PFSK-1 (cell line): Measurements from ENCODE around the gene CCDC192.

Experiments used
- FOXP2 ChIP-seq: optimal IDR thresholded peaks from 2 replicates; pipeline ENCODE3; 2011; ENCODE audit warnings: borderline replicate concordance, control low read depth, inconsistent platforms; ENCODE audit not compliant: insufficient read depth; ENCODE audit errors: extremely low read length, extremely low read depth
- POLR2AphosphoS5 ChIP-seq: IDR thresholded peaks from 2 replicates; pipeline ENCODE4 v1.6.1; 2012; ENCODE audit warnings: low read depth, mild to moderate bottlenecking, control low read depth, low read length, moderate library complexity
- SIN3A ChIP-seq: IDR thresholded peaks from 2 replicates; pipeline ENCODE4 v1.6.1; 2012; ENCODE audit warnings: mild to moderate bottlenecking, low read length, moderate library complexity, borderline replicate concordance; ENCODE audit not compliant: insufficient read depth
- TAF1 ChIP-seq: IDR thresholded peaks from 2 replicates; pipeline ENCODE4 v1.6.1; 2012; ENCODE audit warnings: low read length, control low read depth, borderline replicate concordance; ENCODE audit not compliant: insufficient read depth
- TF ChIP-seq, protein P1 (sequence below), 2 experiments: IDR thresholded peaks; 2 replicates each; pipeline versions ENCODE4 v1.6.1 to v1.8.0; 2011 to 2012; ENCODE audit warnings: low read depth in 2 of 2, low read length in 2 of 2, control low read depth in 1 of 2, inconsistent platforms in 1 of 2, mild to moderate bottlenecking in 1 of 2, moderate library complexity in 1 of 2; ENCODE audit not compliant: insufficient read depth in 1 of 2

Gene CCDC192

DNA sequence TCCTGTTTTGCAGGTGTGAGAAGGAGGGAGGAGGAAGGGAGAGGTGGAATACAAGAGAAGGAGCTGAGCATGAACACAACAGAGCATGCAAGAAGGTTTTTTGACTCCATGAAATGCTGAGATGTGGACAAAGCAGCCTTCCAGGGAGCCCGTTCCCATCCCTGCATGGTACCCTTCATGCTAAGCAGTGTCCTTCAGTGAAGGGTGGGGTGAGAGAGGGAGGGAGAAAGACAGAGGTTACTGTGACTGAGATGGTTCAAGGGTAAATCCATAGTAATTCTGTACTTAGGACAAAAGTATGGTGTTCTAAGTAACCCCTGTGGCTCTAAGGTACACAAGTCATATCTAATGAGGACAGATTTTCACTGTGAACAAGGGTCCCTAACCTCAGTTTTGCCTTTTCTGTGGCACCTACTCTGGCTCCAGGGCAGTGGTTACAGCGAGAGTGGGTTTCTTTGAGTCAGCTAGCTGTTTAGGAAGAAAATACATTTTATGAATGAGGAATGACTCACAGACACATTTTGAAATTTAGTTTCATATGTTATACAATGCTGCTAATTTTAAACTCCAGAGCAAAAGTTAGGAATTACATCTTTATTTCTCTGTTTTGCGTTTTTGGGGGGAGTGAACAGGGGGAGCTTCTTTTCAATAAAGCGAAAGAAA, 195.5 kb downstream of the CCDC192 start:
- no peak for TF ChIP-seq FOXP2
- no peak for TF ChIP-seq TAF1

DNA sequence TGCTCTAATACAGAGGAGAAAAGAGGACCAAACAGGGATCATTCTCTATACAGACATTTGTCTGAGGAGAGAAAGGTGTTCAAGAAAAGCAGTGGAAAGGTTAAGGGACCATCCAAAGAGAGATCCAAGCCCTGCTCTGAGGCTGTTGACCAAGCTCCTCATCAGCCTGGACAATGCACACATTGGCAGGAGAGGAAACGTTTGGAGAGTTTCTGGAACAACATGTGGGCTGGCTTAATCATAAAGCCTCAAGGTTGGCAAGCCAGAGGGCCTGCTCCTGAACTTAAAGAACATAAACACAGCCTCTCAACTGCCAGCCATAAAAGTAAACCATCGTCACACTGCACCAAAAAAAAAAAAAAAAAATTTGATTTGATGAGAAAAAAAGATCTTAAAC, 196.0 kb downstream of the CCDC192 start:
- TF ChIP-seq SIN3A (no peak), POLR2AphosphoS5 (no peak), TAF1 (no peak), FOXP2 (no peak)
- TF ChIP-seq, protein P1, sequence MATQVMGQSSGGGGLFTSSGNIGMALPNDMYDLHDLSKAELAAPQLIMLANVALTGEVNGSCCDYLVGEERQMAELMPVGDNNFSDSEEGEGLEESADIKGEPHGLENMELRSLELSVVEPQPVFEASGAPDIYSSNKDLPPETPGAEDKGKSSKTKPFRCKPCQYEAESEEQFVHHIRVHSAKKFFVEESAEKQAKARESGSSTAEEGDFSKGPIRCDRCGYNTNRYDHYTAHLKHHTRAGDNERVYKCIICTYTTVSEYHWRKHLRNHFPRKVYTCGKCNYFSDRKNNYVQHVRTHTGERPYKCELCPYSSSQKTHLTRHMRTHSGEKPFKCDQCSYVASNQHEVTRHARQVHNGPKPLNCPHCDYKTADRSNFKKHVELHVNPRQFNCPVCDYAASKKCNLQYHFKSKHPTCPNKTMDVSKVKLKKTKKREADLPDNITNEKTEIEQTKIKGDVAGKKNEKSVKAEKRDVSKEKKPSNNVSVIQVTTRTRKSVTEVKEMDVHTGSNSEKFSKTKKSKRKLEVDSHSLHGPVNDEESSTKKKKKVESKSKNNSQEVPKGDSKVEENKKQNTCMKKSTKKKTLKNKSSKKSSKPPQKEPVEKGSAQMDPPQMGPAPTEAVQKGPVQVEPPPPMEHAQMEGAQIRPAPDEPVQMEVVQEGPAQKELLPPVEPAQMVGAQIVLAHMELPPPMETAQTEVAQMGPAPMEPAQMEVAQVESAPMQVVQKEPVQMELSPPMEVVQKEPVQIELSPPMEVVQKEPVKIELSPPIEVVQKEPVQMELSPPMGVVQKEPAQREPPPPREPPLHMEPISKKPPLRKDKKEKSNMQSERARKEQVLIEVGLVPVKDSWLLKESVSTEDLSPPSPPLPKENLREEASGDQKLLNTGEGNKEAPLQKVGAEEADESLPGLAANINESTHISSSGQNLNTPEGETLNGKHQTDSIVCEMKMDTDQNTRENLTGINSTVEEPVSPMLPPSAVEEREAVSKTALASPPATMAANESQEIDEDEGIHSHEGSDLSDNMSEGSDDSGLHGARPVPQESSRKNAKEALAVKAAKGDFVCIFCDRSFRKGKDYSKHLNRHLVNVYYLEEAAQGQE (IDR thresholded peaks at IDR 0.05; ENCODE audit: insufficient read depth in 1 of 2, low read depth in 2 of 2, low read length in 2 of 2) = no peak

DNA sequence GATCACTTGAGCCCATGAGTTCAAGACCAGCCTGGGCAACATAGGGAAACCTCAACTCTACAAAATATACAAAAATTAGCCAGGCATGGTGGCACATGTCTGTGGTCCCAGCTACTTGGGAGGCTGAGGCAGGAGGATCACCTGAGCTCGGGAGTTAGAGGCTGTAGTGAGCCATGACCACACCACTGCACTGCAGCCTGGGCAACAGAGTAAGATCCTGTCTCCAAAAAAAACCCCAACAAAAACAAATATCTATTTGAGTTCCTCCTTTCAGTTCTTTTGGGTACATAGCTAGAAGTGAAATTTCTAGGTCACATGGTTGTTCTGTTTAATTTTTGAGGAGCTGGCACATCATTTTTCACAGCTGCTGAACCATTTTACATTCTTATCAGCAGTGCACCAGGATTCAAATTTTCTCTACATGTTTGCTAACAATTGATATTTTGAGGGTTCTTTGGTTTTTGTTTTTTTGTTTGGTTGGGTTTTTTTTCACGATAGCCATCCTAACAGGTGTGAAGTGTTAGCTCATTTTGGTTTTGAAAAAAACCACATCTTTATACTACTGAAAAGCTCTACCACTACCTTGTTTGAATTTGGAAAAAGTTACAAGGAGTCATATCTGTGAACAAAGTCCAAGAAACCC, 203.5 kb downstream of the CCDC192 start:
- TF ChIP-seq POLR2AphosphoS5 = no peak
- TF ChIP-seq TAF1 = no peak
- no peak for TF ChIP-seq FOXP2

DNA sequence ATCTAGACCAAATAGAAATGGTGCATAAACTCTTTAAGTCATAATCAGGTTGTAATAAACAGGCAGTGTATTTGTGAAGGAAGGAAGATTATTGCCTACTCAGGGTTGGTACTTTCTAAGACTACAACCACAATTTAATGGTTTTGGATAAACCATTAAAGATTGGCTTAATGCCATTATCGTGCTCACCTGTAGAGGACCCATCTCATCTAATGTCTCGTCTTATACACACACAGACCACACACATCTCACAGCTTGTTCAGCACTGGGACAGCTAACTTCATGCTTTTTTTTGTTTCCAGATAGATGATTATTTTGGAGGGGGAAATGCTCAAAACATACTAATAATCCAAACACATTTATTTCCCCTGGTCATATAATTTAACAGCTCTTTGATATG, 204.7 kb downstream of the CCDC192 start:
- TF ChIP-seq, protein P1 (IDR thresholded peaks at IDR 0.05; ENCODE audit: insufficient read depth in 1 of 2, low read depth in 2 of 2, low read length in 2 of 2) = no peak
- no peak for TF ChIP-seq FOXP2

DNA sequence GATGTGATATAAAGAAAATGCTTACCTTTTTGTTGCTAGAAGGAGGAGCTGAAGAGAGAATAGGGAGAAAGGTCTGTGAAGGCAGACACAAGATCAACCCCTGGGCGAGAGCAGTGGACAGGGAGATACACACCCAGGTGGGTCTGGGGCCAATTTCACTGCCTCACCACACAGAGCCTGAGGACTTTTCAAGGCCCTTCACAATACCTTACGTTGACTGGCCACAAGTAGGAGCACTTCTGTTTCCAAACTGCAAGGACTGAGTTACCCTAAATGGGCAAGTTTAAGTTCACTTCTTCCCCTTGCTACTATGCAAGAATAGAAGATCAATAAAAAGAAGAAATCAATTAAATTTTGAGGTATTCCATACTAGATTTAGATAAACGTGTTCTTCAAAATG, 205.9 kb downstream of the CCDC192 start:
- TF ChIP-seq, protein P1 (IDR thresholded peaks at IDR 0.05; ENCODE audit: insufficient read depth in 1 of 2, low read depth in 2 of 2, low read length in 2 of 2) = no peak
- TF ChIP-seq FOXP2 (no peak), POLR2AphosphoS5 (no peak)

DNA sequence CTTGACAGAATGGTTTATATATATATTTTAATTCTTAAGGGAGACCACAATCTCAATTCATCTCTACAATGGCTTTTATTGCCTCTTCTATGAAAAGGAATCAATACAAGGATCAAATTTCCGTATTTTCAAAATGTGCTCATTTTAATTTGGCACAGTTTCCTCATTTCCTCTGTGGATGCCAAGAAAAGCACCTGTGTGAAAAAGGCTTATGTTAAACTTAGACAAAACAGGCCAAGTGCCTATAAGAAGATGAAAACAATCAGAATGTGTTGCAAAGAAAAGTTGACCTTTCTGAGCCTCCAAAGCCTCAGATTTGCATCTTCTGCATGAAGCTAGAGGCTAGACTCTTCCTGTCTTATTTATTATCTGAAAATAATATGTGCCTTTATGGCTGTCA, 206.6 kb downstream of the CCDC192 start:
- TF ChIP-seq POLR2AphosphoS5 (no peak), FOXP2 (no peak), SIN3A (no peak), TAF1 (no peak)
- TF ChIP-seq, protein P1 (IDR thresholded peaks at IDR 0.05; ENCODE audit: insufficient read depth in 1 of 2, low read depth in 2 of 2, low read length in 2 of 2) = no peak
